ENCODE measurements around the gene PGM5.
"Not testable (repeated sequence)": the region's sequence is repeated elsewhere in the genome, so short reads cannot be mapped to it uniquely, and the experiment has no call there.

Gene PGM5

DNA sequence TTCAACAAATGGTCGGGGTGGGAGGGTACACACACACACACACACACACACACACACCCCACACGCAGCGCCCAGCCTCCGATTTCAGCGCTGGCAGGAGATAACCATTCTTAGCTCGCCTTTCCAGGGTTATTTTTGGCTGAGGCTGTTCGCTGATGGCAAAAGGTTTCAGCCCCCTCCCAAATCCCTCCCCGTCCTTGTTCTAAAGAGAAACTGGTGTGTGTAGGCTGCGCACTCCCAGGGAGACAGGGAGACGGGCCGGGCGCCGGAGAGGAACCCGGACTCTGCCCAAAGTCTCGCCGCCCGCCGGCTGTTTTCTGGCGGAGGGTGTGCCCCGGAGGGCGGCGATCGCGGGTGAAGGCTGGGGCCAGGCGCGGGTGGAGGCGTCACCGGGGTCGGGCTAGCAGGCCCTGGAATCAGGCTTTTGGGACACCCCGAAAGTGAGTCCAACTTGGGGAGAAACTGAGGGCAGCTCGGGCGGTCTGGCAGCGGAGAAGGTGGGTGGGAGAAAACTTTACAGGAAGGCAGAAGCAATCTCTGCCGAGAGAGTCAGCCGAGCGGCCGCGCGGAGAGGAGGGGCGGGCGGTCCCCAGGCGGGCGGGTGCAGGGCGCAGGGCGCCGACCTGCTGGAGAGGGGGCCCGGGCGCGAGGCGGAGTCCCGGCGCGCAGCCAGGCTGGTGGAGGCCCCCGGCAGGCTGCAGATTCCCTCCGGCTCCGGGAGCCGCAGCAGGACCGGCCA is at the start of gene PGM5:
Gene PGM5 (plus strand): TSS at position 232 of the 739 bp plus-strand sequence. CDS start 517 bp downstream, outside the sequence.
- DNase-seq: not testable (repeated sequence)

DNA sequence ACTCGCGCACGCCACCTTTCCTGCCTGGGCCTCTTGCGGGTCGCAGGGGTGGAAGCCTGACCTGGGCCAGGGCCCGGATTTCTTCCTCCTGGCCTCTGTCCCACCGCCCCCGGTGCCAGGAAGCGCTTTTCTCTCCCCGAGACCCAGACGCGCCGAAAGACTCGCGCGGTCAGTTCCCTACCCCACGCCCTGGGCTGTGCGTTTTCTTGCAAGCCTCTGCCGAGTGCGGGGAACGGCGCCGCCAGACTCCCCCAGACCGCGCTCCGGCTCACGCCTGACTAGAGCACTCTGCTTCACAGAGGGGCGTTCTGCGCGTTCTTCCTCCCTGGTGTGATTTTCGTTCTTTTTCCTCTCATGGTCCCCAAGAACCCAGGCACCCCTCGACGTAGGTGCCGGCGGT is 49.3 kb upstream of the PGM5 start:
- not testable (repeated sequence) for DNase-seq

DNA sequence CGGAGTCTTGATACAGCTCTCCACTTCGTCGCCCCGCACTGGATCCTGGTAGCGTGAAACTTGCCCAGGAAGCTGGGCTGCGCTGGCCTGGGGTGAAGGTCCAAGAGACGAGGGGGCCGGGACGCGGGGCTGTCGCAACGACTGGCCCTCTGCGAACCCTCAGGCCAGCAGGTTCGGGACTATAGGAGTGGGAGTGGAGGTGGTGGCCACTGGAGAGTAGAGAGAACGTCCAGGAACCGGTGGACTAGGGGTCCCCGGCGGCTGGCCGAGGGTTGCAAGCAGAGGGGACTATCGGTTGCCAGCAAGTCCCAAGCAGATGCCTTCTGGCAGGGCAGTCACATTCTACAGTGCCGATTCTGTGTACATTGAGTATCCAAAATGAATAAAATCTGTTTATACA is 48.8 kb upstream of the PGM5 start:
- not testable (repeated sequence) for DNase-seq

DNA sequence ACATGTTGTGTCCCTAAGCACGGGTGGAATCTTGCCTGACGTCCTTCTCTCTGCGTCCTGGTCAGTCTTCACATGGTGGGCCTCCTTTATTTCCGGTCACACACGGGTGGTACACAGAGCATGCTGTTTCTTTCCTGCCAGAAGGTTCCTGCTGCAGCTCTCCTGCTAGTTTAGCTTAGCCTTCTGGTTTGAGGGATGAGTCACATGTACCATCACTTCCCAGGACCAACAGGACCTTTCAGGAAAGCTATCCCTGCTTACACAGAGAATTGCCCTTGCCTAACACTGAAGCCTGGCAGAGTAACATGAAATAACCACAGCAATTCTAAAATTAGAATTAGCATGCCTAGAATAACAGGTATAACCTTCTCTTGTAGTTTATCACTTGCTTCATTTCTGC is 45.2 kb upstream of the PGM5 start:
- not testable (repeated sequence) for DNase-seq

DNA sequence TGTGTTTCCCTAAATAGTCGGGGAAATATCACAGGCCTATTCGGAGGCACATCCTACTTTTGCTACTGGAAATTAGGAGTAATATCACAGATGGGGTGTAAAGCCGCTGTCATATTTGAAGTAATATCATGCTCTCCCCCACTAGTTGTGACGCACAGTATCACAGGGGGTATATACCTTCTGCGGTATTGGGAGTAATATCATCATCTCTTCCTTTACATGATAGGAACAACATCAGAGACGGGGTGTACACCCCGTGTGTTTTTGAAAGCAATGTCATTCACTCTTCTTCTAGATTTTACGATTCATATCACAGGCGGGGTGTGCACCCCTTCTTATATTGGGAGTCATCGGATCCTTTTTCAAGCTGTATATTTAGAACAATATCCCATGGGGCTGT is 38.2 kb upstream of the PGM5 start:
- not testable (repeated sequence) for DNase-seq

DNA sequence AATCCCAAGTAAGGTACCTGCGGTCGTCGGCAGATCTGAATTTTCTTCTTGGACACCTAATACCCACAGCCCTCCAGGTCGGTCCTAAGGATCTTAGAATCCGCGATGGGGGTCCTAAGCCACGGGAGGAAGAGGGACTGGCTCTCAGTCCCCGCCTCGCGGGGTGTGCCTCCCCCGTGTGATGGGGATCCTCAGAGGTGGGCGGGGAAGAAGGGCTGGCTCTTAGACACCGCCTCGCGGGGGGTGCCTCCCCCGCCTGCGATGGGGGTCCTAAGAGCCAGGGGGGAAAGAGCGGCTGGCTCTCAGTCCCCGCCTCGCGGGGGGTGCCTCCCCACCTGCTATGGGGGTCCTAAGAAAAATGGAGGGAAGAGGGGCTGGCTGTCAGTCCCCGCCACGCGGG is 32.7 kb upstream of the PGM5 start:
- DNase-seq: not testable (repeated sequence)

DNA sequence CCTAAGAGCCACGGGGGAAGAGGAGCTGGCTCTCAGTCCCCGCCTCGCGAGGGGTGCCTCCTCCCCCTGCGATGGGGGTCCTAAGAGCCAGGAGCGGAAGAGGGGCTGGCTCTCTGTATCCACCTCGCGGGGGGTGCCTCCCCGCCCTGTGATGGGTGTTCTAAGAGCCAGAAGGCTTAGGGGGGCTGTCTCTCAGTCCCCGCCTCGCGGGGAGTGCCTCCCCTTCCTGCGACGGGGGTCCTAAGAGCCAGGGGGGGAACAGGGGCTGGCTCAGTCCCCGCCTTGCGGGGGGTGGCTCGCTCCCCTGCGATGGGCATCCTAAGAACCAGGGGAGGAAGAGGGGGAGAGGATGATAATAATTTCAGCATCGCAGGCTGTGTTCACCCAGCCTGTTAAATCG is 31.9 kb upstream of the PGM5 start:
- DNase-seq: not testable (repeated sequence)

DNA sequence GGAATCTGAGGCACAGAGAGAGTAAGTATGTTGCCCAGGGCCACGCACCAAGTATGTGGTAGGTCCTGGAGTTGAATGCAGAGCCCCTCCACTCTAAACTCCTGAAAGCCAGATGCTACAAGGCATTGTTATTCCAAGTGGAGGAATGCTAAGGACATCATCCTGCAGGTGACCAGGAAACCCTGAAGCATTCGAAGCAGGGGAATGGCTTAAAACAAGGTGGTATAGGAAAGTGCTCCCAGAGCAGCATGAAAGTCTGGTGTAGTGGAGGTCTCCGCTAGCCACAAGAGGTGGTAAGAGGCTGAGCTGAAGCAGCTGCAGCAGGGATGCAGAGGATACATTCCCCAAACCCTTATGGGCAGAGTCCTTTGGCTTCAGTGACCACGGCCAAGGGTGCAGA is 27.3 kb upstream of the PGM5 start:
- DNase-seq: not testable (repeated sequence)

DNA sequence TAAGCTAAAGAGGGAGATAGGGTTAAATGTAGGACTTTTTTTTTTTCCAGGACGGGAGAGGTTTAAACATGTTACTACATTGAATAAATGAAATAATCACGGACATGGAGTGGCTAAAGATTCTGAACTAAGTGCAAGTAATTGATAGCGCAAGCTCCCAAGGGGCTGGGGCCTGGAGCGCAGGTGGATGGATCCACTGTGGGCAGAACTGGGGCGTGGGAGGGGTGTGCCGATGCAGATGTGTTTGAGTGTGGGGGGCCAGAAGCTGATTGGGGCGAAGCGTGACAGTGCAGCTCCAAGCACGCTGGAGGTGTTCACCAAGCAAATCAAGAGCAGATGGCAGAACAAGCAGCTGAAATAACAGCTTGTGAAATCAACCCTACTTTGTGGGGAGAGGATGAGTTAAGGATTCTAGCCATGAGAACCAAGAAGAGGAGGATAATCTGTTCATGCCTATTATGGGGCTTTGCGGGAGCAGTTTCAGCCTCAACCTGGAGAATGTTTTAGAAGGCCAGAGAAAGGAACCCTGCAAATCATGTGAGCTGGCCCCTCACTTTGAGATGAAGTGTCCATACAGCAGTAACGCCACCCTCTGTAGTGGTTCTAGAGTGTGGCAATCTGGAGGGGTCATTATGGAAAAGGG is 25.8 kb upstream of the PGM5 start:
- DNase-seq: not testable (repeated sequence)

DNA sequence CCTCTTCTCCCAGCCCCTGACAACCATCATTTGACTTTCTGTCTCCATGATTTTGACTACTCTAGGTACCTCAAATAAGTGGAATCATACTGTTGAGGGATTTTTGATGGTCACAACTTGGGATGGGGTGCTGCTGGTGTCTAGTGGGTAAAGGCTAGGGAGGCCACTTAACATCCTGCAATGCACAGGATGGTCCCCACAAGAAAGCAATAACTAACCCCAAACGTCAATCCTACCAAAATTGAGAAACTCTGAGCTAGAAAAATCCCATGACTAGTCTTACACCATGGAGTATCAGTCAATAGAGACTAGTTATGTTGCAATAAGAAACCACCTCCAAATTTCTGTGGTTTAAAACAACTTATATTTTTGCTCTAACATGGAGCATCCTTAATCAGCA is 24.3 kb upstream of the PGM5 start:
- DNase-seq: not testable (repeated sequence)

DNA sequence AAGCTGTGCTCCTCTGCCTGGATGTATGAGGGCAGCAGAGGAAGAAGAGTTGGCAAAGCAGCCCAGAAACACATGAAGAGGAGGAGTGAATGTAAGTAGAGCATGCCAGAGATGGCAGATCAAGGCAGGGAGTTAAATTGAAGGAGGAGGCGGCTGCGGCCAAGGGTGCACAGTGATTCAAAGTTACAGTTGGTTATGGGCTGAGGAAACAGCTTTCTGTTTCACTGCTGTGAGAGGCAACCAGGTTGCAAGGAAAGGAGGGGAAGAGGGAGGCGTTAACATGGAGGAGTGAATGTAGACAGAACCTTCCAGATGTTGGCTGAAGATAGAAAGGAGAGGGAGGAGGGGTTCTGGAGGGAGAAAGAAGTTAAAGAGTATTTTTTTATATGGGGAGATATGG is 20.5 kb upstream of the PGM5 start:
- not testable (repeated sequence) for DNase-seq

DNA sequence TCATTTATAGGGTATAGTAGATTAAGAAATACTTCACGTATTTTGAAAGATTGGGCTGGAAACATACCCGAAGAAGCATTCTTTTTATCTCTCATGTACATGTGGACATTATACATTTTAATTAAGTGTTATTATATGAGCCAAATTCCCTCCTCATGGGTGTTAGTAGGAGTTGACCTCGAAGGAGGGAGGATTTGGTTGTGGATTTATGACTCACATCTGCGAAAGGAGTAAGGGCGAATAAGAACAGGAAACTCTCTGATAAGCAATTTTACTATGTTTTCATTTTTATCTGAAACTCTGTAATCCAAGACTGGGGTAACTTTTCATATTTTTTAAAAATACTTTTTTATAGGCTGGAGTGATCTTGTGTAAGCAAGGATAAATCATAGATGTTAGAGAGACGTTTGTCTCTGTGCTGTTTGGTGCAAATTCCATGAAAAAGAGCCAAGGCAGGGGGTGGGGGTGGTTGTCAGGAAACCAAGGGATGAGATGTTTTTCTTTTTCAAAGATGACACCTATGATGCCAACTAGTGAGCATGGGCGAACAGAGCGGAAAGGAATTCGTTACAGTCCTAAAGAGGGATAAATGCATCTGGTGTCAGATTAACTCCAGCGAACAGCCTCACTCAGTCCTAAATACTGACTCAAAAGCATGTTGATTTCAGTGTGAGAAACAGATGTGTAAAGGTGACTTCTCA is 19.6 kb upstream of the PGM5 start:
- DNase-seq: not testable (repeated sequence)

DNA sequence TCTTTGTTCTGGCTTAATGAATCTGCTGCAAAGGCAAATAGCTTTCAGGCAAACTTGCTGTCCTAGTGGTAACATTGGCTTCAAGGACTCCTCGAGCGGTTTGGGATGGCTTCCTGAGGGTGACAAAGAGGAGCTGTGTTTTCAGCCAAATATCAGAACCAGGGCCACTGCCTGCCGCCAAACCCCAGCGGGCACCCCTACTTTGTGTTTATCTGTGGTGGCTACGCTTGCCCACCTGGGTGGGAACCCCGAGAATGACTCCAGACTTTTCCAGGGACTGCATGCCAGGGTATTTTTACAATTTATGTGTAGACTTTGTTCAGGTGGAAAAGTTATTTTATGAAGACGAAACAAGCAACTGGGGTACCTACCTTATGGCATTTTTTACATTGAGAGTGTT is 18.4 kb upstream of the PGM5 start:
- not testable (repeated sequence) for DNase-seq

DNA sequence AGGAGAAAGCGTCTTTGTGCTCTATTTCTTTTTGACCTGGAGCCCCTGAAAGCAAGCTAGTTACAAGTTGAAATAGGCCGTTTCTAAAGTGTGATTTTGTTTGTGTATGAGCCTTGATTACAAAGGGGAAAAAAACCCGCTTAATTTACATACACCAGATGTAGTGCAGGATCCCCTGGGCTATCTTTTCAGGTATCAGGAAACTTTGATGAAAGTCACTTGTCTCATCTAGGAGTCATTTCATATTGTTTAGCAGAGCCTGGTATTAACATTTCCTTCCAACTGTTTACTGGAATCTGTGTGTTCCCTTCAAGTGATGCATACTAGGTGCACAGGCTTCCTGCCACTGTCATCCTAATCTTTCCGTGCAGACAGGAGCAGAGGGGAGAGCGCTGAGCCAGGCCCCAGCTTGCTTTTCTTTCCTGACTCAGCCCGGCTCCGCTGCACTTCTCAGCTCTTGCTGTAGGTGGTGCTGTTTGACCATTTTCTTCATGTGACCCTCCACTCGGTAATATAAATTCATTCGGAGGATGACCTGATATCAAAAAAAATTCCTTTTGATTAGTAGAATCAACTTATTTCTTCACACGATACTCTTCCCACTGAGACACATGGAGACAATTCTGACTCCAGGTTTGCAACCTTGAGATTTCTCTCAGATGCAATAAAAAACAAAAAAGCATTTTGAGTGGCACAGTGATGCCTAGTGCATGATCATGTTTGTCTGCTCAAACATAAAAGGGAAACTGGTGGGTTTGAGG is 14.0 kb upstream of the PGM5 start:
- not testable (repeated sequence) for DNase-seq

DNA sequence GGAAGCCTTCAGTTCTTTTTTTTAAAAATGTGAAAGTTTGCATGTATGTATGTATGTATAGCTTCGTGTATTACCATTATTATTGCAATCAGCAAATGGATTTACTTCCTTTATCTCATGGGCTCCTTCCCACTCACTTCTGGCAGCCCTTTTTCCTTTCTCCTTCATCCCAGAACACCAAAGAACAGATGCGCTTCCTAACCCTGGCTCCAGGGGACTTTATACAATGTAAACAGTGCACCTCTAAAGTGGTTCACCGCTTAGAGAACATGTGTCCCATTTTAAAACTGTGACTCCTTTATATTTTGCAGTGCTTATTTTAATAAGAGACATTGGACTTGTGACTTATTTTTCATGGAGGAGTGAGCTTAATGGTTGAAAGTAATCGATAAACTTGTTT is 13.2 kb upstream of the PGM5 start:
- not testable (repeated sequence) for DNase-seq

DNA sequence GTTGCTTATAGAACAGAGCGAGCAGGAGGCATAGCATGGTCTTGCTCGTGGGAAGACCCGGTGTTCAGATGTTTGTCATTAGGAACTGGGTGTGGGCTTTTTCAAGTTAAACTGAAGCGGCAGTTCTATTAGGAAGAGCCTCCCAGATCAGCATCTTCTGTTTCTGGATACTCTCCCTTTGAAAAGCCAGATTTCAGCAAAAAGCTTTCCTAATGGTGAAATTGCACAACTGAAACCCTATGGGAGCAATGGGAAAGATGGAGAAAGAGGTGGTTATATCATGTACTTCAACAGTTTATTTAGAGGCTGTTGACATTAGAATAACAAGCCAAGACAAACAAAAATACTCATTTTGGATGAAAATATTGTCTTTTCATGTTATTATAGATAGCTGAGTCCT is 12.4 kb upstream of the PGM5 start:
- DNase-seq: not testable (repeated sequence)

DNA sequence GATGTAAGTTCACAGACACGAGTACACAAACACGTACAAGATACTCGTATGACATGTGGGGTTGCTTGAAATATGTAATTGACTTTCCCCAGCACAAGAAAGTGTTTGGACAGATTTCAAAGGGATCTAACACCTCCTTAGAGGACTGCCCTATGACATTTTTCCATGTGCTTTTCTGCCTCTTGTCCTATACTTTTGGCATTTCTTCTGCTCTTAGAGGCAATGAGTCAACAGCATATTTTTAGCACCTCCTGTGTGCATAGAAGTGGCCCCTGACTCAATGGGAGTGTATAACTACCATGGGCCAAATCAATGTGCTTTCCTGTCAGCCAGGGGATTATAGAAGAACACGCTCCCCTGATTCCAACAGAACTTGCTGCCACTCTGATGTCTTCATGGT is 4.7 kb upstream of the PGM5 start:
- not testable (repeated sequence) for DNase-seq

DNA sequence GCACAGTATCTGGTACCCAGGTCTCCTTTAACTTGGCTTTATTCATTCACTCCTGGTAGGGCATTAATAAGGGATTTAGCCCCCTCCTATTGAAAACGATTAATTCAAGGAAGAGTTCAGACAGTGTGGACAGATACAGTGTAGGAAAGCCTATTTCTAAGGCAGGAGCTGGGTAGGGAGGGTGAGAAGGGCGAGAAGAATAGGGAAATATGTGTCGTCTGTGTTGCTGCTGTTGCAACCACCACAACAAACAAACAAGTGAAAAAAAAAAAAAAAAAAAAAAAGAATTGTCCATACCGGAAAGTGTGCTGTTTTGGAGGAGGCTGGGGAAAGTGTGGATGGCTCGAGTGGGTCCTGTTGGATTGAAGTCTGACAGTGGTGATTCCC is 425 bp upstream of the PGM5 start:
- not testable (repeated sequence) for DNase-seq

DNA sequence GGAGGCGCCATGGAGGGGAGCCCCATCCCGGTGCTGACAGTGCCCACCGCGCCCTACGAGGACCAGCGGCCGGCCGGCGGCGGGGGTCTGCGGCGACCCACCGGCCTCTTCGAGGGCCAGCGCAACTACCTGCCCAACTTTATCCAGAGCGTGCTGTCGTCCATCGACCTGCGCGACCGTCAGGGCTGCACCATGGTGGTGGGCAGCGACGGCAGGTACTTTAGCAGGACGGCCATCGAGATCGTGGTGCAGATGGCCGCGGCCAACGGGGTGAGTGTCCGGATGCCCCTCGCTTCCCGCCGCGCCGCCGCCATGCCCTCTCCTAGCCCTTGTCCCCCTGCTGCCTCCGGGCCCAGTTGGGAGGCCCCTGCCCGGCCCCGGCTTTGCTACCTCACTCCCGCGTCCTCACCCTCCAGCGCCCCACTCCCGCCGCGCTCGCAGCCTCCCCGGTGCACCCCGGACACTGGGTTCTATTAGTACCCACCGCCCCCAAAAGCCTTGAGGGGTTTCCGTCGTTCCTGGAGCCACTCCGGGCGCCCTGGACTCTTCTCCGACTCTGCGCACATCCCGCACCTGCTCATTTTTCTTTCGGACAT is 806 bp downstream of the PGM5 start:
- DNase-seq: not testable (repeated sequence)

DNA sequence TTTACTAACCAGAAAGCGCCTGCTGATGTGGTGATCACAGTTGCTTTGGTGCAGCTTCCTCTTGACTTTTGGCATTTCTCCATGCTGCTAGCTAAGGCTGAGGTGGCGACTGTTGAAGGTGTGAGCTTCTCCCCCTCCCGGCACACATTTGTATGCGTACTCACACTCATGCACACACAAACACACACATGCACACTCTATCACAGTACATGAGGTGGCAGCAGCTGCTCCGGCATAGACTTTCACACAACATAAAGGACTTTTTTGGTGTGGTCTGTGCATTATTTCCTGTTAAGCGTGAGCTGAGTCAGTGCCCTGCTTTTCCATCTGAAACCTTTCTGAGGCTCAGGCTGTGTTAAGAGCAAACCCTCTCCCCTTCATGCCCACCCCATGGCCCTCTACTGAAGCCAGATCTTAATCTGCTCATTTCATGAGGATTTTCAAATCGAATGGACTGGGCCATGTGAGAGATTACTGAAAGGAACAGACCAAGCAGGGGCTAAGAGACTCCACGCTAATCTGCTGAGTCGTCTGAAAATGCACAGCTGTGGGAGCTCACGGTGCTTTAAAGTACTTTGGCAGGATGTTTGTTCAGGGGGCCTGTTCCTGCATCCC is 10.6 kb downstream of the PGM5 start:
- not testable (repeated sequence) for DNase-seq

DNA sequence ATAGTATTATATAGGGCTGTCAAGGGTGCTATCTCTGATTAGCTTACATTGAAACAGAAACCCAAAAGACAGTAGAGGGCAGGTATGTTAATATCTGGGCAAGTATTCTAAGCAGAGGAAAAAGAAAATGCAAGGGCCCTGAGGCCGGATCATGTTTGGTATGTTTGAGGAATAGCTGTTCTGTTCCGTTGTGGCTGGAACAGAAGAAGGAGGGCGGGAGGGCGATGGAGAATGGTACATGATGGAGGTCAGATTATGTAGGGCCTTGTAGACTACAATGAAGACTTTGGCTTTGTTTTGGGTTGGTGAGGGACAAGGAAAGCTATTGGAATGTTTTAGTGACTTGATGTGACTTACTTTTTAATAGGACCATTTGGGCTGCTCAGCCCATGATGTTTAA is 19.4 kb downstream of the PGM5 start:
- not testable (repeated sequence) for DNase-seq

DNA sequence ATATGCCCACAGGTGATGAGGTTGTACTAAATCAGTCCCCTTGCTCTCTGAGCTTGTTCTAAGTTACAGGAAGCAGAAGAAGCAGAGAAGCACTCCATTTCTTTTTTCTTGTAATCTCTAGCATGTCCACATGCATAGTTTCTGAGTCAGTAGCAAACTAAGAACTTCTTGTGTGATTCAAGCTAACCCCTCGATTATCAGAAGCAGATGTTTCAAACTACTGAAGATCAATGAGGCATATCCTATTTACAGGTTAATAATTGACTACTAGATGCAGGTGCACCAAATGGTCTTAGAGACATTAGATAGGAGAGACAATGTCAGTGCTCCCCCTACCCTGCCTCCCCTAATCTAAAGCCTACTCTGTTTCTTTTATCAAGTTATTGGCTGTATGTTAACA is 21.3 kb downstream of the PGM5 start:
- DNase-seq: not testable (repeated sequence)

Measured in COR-L47 (cell line).